Keratinocyte (primary cell): Measurements from ENCODE around the gene KEAP1. TPM values are rescaled to one million over a fixed set of nuclear protein-coding genes. Genes with fewer than 3 reads are reported as not detected.
"Not testable (repeated sequence)": the region's sequence is repeated elsewhere in the genome, so short reads cannot be mapped to it uniquely, and the experiment has no call there.

Source experiments
- DNase-seq: peaks from one replicate; pipeline ENCODE4 v3.0.0-alpha.2; 2011; ENCODE audit warnings: low read depth, missing footprints, low spot score
- FAIRE-seq: peaks from 2 replicates; lab custom pipeline; 2011; peaks lifted over from hg19 to GRCh38; lab: Jason Lieb, UNC
- H2AFZ ChIP-seq: 2 replicates; pipeline ENCODE4 v1.6.0; 2012; ENCODE audit warnings: low read length, control low read depth, inconsistent platforms; ENCODE audit not compliant: control insufficient read depth
- H3K27ac ChIP-seq: 2 replicates; pipeline ENCODE4 v1.5.1; 2011; ENCODE audit warnings: low read length; ENCODE audit not compliant: control insufficient read depth, insufficient read depth
- H3K27me3 ChIP-seq: 3 replicates; pipeline ENCODE4 v1.6.0; 2011; ENCODE audit warnings: low read length; ENCODE audit not compliant: control insufficient read depth, insufficient read depth; ENCODE audit errors: extremely low read depth
- H3K36me3 ChIP-seq, 2 experiments: 2 replicates in 1 of 2; 3 replicates in 1 of 2; pipeline ENCODE4 v1.5.1; 2011; ENCODE audit warnings: low read length in 2 of 2, mild to moderate bottlenecking in 1 of 2; ENCODE audit not compliant: control insufficient read depth in 2 of 2, insufficient read depth in 2 of 2; ENCODE audit errors: extremely low read depth in 1 of 2
- H3K4me1 ChIP-seq: 3 replicates; pipeline ENCODE4 v1.5.1; 2011; ENCODE audit warnings: low read length; ENCODE audit not compliant: control insufficient read depth, insufficient read depth; ENCODE audit errors: extremely low read depth
- H3K4me2 ChIP-seq: 3 replicates; pipeline ENCODE4 v1.6.0; 2011; ENCODE audit warnings: low read depth, low read length; ENCODE audit not compliant: control insufficient read depth, insufficient read depth; ENCODE audit errors: extremely low read depth
- H3K4me3 ChIP-seq, 3 experiments: fragments of 200-600 bp in 1 of 3; sonication (generic) in 1 of 3; 2 replicates in 2 of 3; 3 replicates in 1 of 3; pipeline ENCODE4 v1.5.1; 2011 to 2016; ENCODE audit warnings: low read length in 3 of 3, mild to moderate bottlenecking in 3 of 3, control low read depth in 2 of 3, inconsistent platforms in 1 of 3, low read depth in 1 of 3, mixed read lengths in 1 of 3, mixed run types in 1 of 3, moderate library complexity in 1 of 3; ENCODE audit not compliant: control insufficient read depth in 2 of 3, insufficient read depth in 2 of 3; ENCODE audit errors: extremely low read depth in 1 of 3
- H3K79me2 ChIP-seq: 2 replicates; pipeline ENCODE4 v1.6.0; 2012; ENCODE audit warnings: low read length; ENCODE audit not compliant: control insufficient read depth, insufficient read depth
- H3K9ac ChIP-seq: 3 replicates; pipeline ENCODE4 v1.6.0; 2011; ENCODE audit warnings: low read length; ENCODE audit not compliant: control insufficient read depth, insufficient read depth; ENCODE audit errors: extremely low read depth
- H3K9me1 ChIP-seq: 3 replicates; pipeline ENCODE4 v1.6.0; 2011; ENCODE audit warnings: low read length; ENCODE audit not compliant: control insufficient read depth, insufficient read depth; ENCODE audit errors: extremely low read depth
- H3K9me3 ChIP-seq: 2 replicates; pipeline ENCODE4 v1.5.1; 2012; ENCODE audit warnings: low read depth, low read length; ENCODE audit not compliant: control insufficient read depth
- H4K20me1 ChIP-seq: 3 replicates; pipeline ENCODE4 v1.6.0; 2011; ENCODE audit warnings: low read length; ENCODE audit not compliant: control insufficient read depth, insufficient read depth; ENCODE audit errors: extremely low read depth
- EZH2 ChIP-seq: IDR thresholded peaks from one replicate; pipeline ENCODE4 v1.6.1; 2012; ENCODE audit warnings: inconsistent platforms, mild to moderate bottlenecking, low read length, moderate library complexity
- dilution Hi-C: fragments of 300-500 bp; cut with MboI; formaldehyde crosslinking; loops from one replicate; pipeline ENCODE4 v1.7.0; 2020; ENCODE audit warnings: low sequenced_read_pairs; ENCODE audit not compliant: extremely low pct_ligation_motif_present
- polyA plus RNA-seq, 5 experiments: library from polyadenylated mRNA; depleted of rRNA in 3 of 5; stranded (reverse) in 3 of 5; stranded (forward) in 1 of 5; unstranded in 1 of 5; fragments of >200 nt; gene quantifications; 1 replicate in 1 of 5; 2 replicates in 3 of 5; 3 replicates in 1 of 5; pipeline versions ENCODE4 v1.2.1 to v1.2.3, GENCODE V29; 2011 to 2012; ENCODE audit warnings: missing spikeins in 2 of 5, low read depth in 1 of 5, low replicate concordance in 1 of 5
- TF ChIP-seq, protein P1 (sequence below), 3 experiments: IDR thresholded peaks in 1 of 3; conservative IDR thresholded peaks in 1 of 3; optimal IDR thresholded peaks in 1 of 3; 2 replicates in 2 of 3; 3 replicates in 1 of 3; pipeline versions ENCODE3 to v1.5.1; 2011; ENCODE audit warnings: low read length in 3 of 3, mild to moderate bottlenecking in 3 of 3, moderate library complexity in 2 of 3, control low read depth in 1 of 3, inconsistent platforms in 1 of 3; ENCODE audit not compliant: insufficient read depth in 2 of 3; ENCODE audit errors: extremely low read depth in 1 of 3

Gene KEAP1
- polyA plus RNA-seq, 1 donor (not counting 4 experiments of a cell fraction or from before 2014, with no cell fraction given), result 29.6 TPM

DNA sequence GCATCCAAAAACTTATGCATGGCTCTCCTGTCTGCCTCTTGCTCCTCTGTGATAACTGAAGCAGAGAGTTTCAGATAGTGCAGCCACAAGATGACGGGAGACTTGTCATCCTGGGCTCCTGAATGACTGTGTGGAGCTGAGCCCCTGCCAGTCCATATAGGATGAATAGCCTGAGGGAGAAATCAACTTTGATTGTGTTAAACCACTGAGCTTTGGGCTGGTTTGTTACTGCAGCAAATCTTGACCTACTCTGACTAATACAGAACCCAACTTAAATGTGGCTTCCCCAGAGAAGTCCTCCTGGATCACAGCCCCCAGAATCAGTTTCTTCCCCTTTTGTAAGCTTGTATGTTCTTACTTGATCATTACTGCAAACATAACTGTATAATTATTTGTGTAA lies 29.3 kb upstream of the KEAP1 start:
- no peak for FAIRE-seq
- peaks cover 23% of the 10 kb centered on the region for H3K4me1 ChIP-seq

DNA sequence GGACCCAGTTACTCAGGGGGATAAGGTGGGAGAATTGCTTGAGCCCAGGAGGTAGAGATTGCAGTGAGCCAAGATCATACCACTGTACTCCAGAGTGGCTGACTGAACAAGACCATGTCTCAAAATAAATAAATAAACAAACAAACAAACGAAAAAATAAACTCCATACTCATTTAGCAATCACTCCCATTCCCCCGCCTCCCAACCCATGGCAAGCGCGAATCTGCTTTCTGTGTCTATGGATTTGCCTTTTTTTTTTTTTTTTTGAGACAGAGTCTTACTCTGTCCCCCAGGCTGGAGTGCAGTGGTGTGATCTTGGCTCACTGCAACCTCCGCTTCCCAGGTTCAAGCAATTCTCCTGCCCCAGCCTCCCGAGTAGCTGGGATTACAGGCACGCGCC lies 23.7 kb upstream of the KEAP1 start:
- H3K9ac ChIP-seq, H2AFZ ChIP-seq, H3K36me3 ChIP-seq, H3K4me2 ChIP-seq, H3K4me1 ChIP-seq, H3K9me1 ChIP-seq, H3K9me3 ChIP-seq, H3K27ac ChIP-seq, H4K20me1 ChIP-seq, H3K27me3 ChIP-seq, dilution Hi-C loops, H3K79me2 ChIP-seq, FAIRE-seq, DNase-seq, H3K4me3 ChIP-seq: not testable (repeated sequence)

More for the DNA sequence above, 29.3 kb upstream of the KEAP1 start:
- H3K9ac ChIP-seq, result no peak overlapping the region
- no peak overlapping the region for H3K4me3 ChIP-seq
- DNase-seq, result no peak
- no peaks in the 10 kb centered on the region for H3K27me3 ChIP-seq
- H3K36me3 ChIP-seq, result no peaks in the 10 kb centered on the region
- no peaks in the 10 kb centered on the region for H3K9me1 ChIP-seq
- no peak overlapping the region for H3K4me2 ChIP-seq
- H3K27ac ChIP-seq, result no peak overlapping the region
- H2AFZ ChIP-seq, result no peak overlapping the region
- dilution Hi-C loops, result no loop called here
- no peaks in the 10 kb centered on the region for H3K9me3 ChIP-seq
- no peaks in the 10 kb centered on the region for H4K20me1 ChIP-seq
- no peaks in the 10 kb centered on the region for H3K79me2 ChIP-seq
- TF ChIP-seq, protein P1, sequence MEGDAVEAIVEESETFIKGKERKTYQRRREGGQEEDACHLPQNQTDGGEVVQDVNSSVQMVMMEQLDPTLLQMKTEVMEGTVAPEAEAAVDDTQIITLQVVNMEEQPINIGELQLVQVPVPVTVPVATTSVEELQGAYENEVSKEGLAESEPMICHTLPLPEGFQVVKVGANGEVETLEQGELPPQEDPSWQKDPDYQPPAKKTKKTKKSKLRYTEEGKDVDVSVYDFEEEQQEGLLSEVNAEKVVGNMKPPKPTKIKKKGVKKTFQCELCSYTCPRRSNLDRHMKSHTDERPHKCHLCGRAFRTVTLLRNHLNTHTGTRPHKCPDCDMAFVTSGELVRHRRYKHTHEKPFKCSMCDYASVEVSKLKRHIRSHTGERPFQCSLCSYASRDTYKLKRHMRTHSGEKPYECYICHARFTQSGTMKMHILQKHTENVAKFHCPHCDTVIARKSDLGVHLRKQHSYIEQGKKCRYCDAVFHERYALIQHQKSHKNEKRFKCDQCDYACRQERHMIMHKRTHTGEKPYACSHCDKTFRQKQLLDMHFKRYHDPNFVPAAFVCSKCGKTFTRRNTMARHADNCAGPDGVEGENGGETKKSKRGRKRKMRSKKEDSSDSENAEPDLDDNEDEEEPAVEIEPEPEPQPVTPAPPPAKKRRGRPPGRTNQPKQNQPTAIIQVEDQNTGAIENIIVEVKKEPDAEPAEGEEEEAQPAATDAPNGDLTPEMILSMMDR (optimal IDR thresholded peaks at IDR 0.05 in 1 of 3, IDR thresholded peaks at IDR 0.05 in 1 of 3, conservative IDR thresholded peaks at IDR 0.05 in 1 of 3; ENCODE audit: extremely low read depth in 1 of 3, insufficient read depth in 2 of 3, low read length in 3 of 3), result no peak
- no peak for TF ChIP-seq EZH2

DNA sequence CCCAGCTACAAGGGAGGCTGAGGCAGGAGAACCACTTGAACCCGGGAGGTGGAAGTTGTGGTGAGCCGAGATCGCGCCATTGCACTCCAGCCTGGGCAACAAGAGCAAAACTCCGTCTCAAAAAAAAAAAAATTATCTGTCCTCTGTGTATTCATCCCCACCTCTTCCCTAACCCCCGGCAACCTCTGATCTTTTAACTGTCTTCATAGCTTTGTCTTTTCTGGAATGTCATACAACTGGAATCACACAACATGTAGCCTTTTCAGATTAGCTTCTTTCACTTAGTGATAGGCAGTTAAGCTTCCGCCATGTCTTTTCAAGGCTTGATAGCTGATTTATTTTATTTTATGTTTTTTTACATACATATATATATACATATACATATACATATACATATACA lies 22.5 kb upstream of the KEAP1 start:
- no peak overlapping the region for H3K4me3 ChIP-seq
- H3K9me3 ChIP-seq, result no peaks in the 10 kb centered on the region
- peaks cover 12% of the 10 kb centered on the region for H3K4me1 ChIP-seq
- H4K20me1 ChIP-seq, result no peaks in the 10 kb centered on the region
- H3K36me3 ChIP-seq, result no peaks in the 10 kb centered on the region
- H3K27me3 ChIP-seq, result no peaks in the 10 kb centered on the region
- H3K9me1 ChIP-seq, result no peaks in the 10 kb centered on the region
- dilution Hi-C loops, result no loop called here
- H3K79me2 ChIP-seq, result no peaks in the 10 kb centered on the region
- FAIRE-seq (no peak), DNase-seq (no peak)
- TF ChIP-seq, protein P1 (optimal IDR thresholded peaks at IDR 0.05 in 1 of 3, IDR thresholded peaks at IDR 0.05 in 1 of 3, conservative IDR thresholded peaks at IDR 0.05 in 1 of 3; ENCODE audit: extremely low read depth in 1 of 3, insufficient read depth in 2 of 3, low read length in 3 of 3), result no peak
- TF ChIP-seq EZH2, result no peak
- no peak overlapping the region for H2AFZ ChIP-seq
- no peak overlapping the region for H3K9ac ChIP-seq
- no peak overlapping the region for H3K27ac ChIP-seq
- H3K4me2 ChIP-seq, result no peak overlapping the region
